ENCODE results near the gene TRPV4. TPM values are rescaled to one million over a fixed set of nuclear protein-coding genes. Genes with fewer than 3 reads are reported as not detected.

TRPV4 gene
- total and polyA plus RNA-seq, 4 donors, result 1.9 to 6.5 (median 2.2) TPM

GRCh38 chr12:109752117-109753053 is 80.8 kb downstream of the TRPV4 start:
- TF ChIP-seq CTCF (IDR thresholded peaks at IDR 0.05; ENCODE audit: control extremely low read depth, extremely low read depth), result no peak

GRCh38 chr12:109744986-109745942 is 87.9 kb downstream of the TRPV4 start:
- Histone ChIP-seq H3K27me3 (ENCODE audit: control insufficient read depth in 3 of 3, insufficient read depth in 3 of 3, low read length in 2 of 3) (no peaks in the 10 kb centered on the region), H3K9me3 (ENCODE audit: control insufficient read depth in 4 of 4, insufficient read depth in 3 of 4, low read length in 3 of 4) (no peaks in the 10 kb centered on the region), H3K36me3 (ENCODE audit: control insufficient read depth in 4 of 4, insufficient read depth in 4 of 4, low read length in 4 of 4) (no peaks in the 10 kb centered on the region), H3K4me3 (no peak overlapping the region), H3K9ac (ENCODE audit: insufficient read depth in 1 of 2, low read length in 2 of 2) (no peak overlapping the region), H3K27ac (ENCODE audit: low read depth in 1 of 2, low read length in 1 of 2) (no peak overlapping the region), H3K4me1 (ENCODE audit: control insufficient read depth in 5 of 5, insufficient read depth in 5 of 5, low read length in 5 of 5) (peaks cover 0 to 15% (median 7%) of the 10 kb centered on the region in 5 donors)
- ATAC-seq (ENCODE audit: insufficient read depth, low FRiP score) (no peak), DNase-seq (peak; percentile 92 to 94 (median 94))
- 21 to 31% methylated on average over 8 of the region's 8 CpGs for WGBS, 2 donors
- no peak for TF ChIP-seq CTCF (IDR thresholded peaks at IDR 0.05; ENCODE audit: control extremely low read depth, extremely low read depth)

More at GRCh38 chr12:109752117-109753053, 80.8 kb downstream of the TRPV4 start:
- Histone ChIP-seq H3K4me3 (no peak overlapping the region), H3K4me1 (ENCODE audit: control insufficient read depth in 5 of 5, insufficient read depth in 5 of 5, low read length in 5 of 5) (peaks cover 0 to 7% (median 0%) of the 10 kb centered on the region in 5 donors), H3K27me3 (ENCODE audit: control insufficient read depth in 3 of 3, insufficient read depth in 3 of 3, low read length in 2 of 3) (no peaks in the 10 kb centered on the region), H3K9ac (ENCODE audit: insufficient read depth in 1 of 2, low read length in 2 of 2) (no peak overlapping the region), H3K36me3 (ENCODE audit: control insufficient read depth in 4 of 4, insufficient read depth in 4 of 4, low read length in 4 of 4) (no peaks in the 10 kb centered on the region), H3K9me3 (ENCODE audit: control insufficient read depth in 4 of 4, insufficient read depth in 3 of 4, low read length in 3 of 4) (no peaks in the 10 kb centered on the region), H3K27ac (ENCODE audit: low read depth in 1 of 2, low read length in 1 of 2) (no peak overlapping the region)
- peak in 1 of 3 donors; percentile 6 for DNase-seq
- WGBS, 2 donors, result 78 to 86% methylated on average over 6 of the region's 6 CpGs
- ATAC-seq (ENCODE audit: insufficient read depth, low FRiP score), result no peak

GRCh38 chr12:109744026-109744425 is 89.2 kb downstream of the TRPV4 start:
- no peak overlapping the region for H3K4me3 ChIP-seq
- ATAC-seq (ENCODE audit: insufficient read depth, low FRiP score) (no peak), DNase-seq (peak in 1 of 3 donors; percentile 8)
- H3K27ac ChIP-seq (ENCODE audit: low read depth in 1 of 2, low read length in 1 of 2), result no peak overlapping the region
- peaks cover 0 to 22% (median 9%) of the 10 kb centered on the region in 5 donors for H3K4me1 ChIP-seq (ENCODE audit: control insufficient read depth in 5 of 5, insufficient read depth in 5 of 5, low read length in 5 of 5)
- no peak overlapping the region for H3K9ac ChIP-seq (ENCODE audit: insufficient read depth in 1 of 2, low read length in 2 of 2)
- H3K27me3 ChIP-seq (ENCODE audit: control insufficient read depth in 3 of 3, insufficient read depth in 3 of 3, low read length in 2 of 3), result no peaks in the 10 kb centered on the region
- no peaks in the 10 kb centered on the region for H3K36me3 ChIP-seq (ENCODE audit: control insufficient read depth in 4 of 4, insufficient read depth in 4 of 4, low read length in 4 of 4)
- WGBS, 2 donors, result 96 to 99% methylated on average over 14 of the region's 14 CpGs
- no peak for TF ChIP-seq CTCF (IDR thresholded peaks at IDR 0.05; ENCODE audit: control extremely low read depth, extremely low read depth)
- H3K9me3 ChIP-seq (ENCODE audit: control insufficient read depth in 4 of 4, insufficient read depth in 3 of 4, low read length in 3 of 4), result no peaks in the 10 kb centered on the region

Measured in lung (tissue), 12 donors.